ENCODE measurements around the gene RALGDS.
"Not testable (repeated sequence)": the region's sequence is repeated elsewhere in the genome, so short reads cannot be mapped to it uniquely, and the experiment has no call there.

The RALGDS gene

GRCh38 chr9:133090752-133091385 is 30.2 kb downstream of the RALGDS start:
- no peaks in the 10 kb centered on the region for H3K27me3 ChIP-seq (ENCODE audit: control insufficient read depth, insufficient read depth, low read length)
- H3K9ac ChIP-seq (ENCODE audit: low read length), result no peak overlapping the region
- no peaks in the 10 kb centered on the region for H3K36me3 ChIP-seq (ENCODE audit: control insufficient read depth, insufficient read depth, low read length)
- H3K4me1 ChIP-seq (ENCODE audit: control insufficient read depth, insufficient read depth, low read length), result no peaks in the 10 kb centered on the region
- H3K9me3 ChIP-seq (ENCODE audit: control insufficient read depth, low read length), result no peaks in the 10 kb centered on the region
- H3K4me3 ChIP-seq (ENCODE audit: low read length), result no peak overlapping the region

GRCh38 chr9:133090187-133090586 is 30.9 kb downstream of the RALGDS start:
- Histone ChIP-seq H3K4me1 (ENCODE audit: control insufficient read depth, insufficient read depth, low read length) (no peaks in the 10 kb centered on the region), H3K27me3 (ENCODE audit: control insufficient read depth, insufficient read depth, low read length) (no peaks in the 10 kb centered on the region), H3K36me3 (ENCODE audit: control insufficient read depth, insufficient read depth, low read length) (no peaks in the 10 kb centered on the region), H3K9me3 (ENCODE audit: control insufficient read depth, low read length) (no peaks in the 10 kb centered on the region), H3K9ac (ENCODE audit: low read length) (no peak overlapping the region), H3K4me3 (ENCODE audit: low read length) (no peak overlapping the region)

- no peaks in the 10 kb centered on the region for H3K9me3 ChIP-seq (ENCODE audit: control insufficient read depth, low read length)
Measured at GRCh38 chr9:133089271-133089671, 31.8 kb downstream of the RALGDS start.

GRCh38 chr9:133088756-133089155 is 32.3 kb downstream of the RALGDS start:
- Histone ChIP-seq H3K9me3 (ENCODE audit: control insufficient read depth, low read length) (no peaks in the 10 kb centered on the region), H3K27me3 (ENCODE audit: control insufficient read depth, insufficient read depth, low read length) (no peaks in the 10 kb centered on the region), H3K36me3 (ENCODE audit: control insufficient read depth, insufficient read depth, low read length) (no peaks in the 10 kb centered on the region), H3K9ac (ENCODE audit: low read length) (no peak overlapping the region), H3K4me1 (ENCODE audit: control insufficient read depth, insufficient read depth, low read length) (no peaks in the 10 kb centered on the region), H3K4me3 (ENCODE audit: low read length) (no peak overlapping the region)

More at GRCh38 chr9:133089271-133089671, 31.8 kb downstream of the RALGDS start:
- Histone ChIP-seq H3K27me3 (ENCODE audit: control insufficient read depth, insufficient read depth, low read length) (no peaks in the 10 kb centered on the region), H3K4me3 (ENCODE audit: low read length) (no peak overlapping the region), H3K4me1 (ENCODE audit: control insufficient read depth, insufficient read depth, low read length) (no peaks in the 10 kb centered on the region), H3K36me3 (ENCODE audit: control insufficient read depth, insufficient read depth, low read length) (no peaks in the 10 kb centered on the region), H3K9ac (ENCODE audit: low read length) (no peak overlapping the region)

- no peaks in the 10 kb centered on the region for H3K27me3 ChIP-seq (ENCODE audit: control insufficient read depth, insufficient read depth, low read length)
Measured at GRCh38 chr9:133088146-133088750, 32.8 kb downstream of the RALGDS start.

GRCh38 chr9:133087429-133088145 is 33.5 kb downstream of the RALGDS start:
- Histone ChIP-seq H3K4me3 (ENCODE audit: low read length) (no peak overlapping the region), H3K27me3 (ENCODE audit: control insufficient read depth, insufficient read depth, low read length) (no peaks in the 10 kb centered on the region), H3K9ac (ENCODE audit: low read length) (no peak overlapping the region), H3K4me1 (ENCODE audit: control insufficient read depth, insufficient read depth, low read length) (no peaks in the 10 kb centered on the region), H3K36me3 (ENCODE audit: control insufficient read depth, insufficient read depth, low read length) (no peaks in the 10 kb centered on the region), H3K9me3 (ENCODE audit: control insufficient read depth, low read length) (no peaks in the 10 kb centered on the region)

More at GRCh38 chr9:133088146-133088750, 32.8 kb downstream of the RALGDS start:
- H3K36me3 ChIP-seq (ENCODE audit: control insufficient read depth, insufficient read depth, low read length), result no peaks in the 10 kb centered on the region
- H3K9me3 ChIP-seq (ENCODE audit: control insufficient read depth, low read length), result no peaks in the 10 kb centered on the region
- H3K4me1 ChIP-seq (ENCODE audit: control insufficient read depth, insufficient read depth, low read length), result no peaks in the 10 kb centered on the region
- no peak overlapping the region for H3K4me3 ChIP-seq (ENCODE audit: low read length)
- H3K9ac ChIP-seq (ENCODE audit: low read length), result no peak overlapping the region

GRCh38 chr9:133086894-133087293 is 34.1 kb downstream of the RALGDS start:
- Histone ChIP-seq H3K9ac (ENCODE audit: low read length) (no peak overlapping the region), H3K36me3 (ENCODE audit: control insufficient read depth, insufficient read depth, low read length) (no peaks in the 10 kb centered on the region), H3K4me3 (ENCODE audit: low read length) (no peak overlapping the region), H3K27me3 (ENCODE audit: control insufficient read depth, insufficient read depth, low read length) (no peaks in the 10 kb centered on the region), H3K4me1 (ENCODE audit: control insufficient read depth, insufficient read depth, low read length) (no peaks in the 10 kb centered on the region), H3K9me3 (ENCODE audit: control insufficient read depth, low read length) (no peaks in the 10 kb centered on the region)

- H3K4me1 ChIP-seq (ENCODE audit: control insufficient read depth, insufficient read depth, low read length); H3K9me3 ChIP-seq (ENCODE audit: control insufficient read depth, low read length); H3K4me3 ChIP-seq (ENCODE audit: low read length); H3K36me3 ChIP-seq (ENCODE audit: control insufficient read depth, insufficient read depth, low read length); H3K27me3 ChIP-seq (ENCODE audit: control insufficient read depth, insufficient read depth, low read length); H3K9ac ChIP-seq (ENCODE audit: low read length): not testable (repeated sequence)
Measured at GRCh38 chr9:133086212-133086860, 34.7 kb downstream of the RALGDS start.

- not testable (repeated sequence) for H3K9ac ChIP-seq (ENCODE audit: low read length); H3K9me3 ChIP-seq (ENCODE audit: control insufficient read depth, low read length); H3K36me3 ChIP-seq (ENCODE audit: control insufficient read depth, insufficient read depth, low read length); H3K4me1 ChIP-seq (ENCODE audit: control insufficient read depth, insufficient read depth, low read length); H3K4me3 ChIP-seq (ENCODE audit: low read length); H3K27me3 ChIP-seq (ENCODE audit: control insufficient read depth, insufficient read depth, low read length)
Measured at GRCh38 chr9:133083688-133084087, 37.4 kb downstream of the RALGDS start.

GRCh38 chr9:133081957-133082644 is 38.9 kb downstream of the RALGDS start:
- H3K4me1 ChIP-seq (ENCODE audit: control insufficient read depth, insufficient read depth, low read length); H3K4me3 ChIP-seq (ENCODE audit: low read length); H3K9me3 ChIP-seq (ENCODE audit: control insufficient read depth, low read length); H3K27me3 ChIP-seq (ENCODE audit: control insufficient read depth, insufficient read depth, low read length); H3K36me3 ChIP-seq (ENCODE audit: control insufficient read depth, insufficient read depth, low read length); H3K9ac ChIP-seq (ENCODE audit: low read length): not testable (repeated sequence)

GRCh38 chr9:133080786-133081779 is 40.0 kb downstream of the RALGDS start:
- not testable (repeated sequence) for H3K4me1 ChIP-seq (ENCODE audit: control insufficient read depth, insufficient read depth, low read length); H3K27me3 ChIP-seq (ENCODE audit: control insufficient read depth, insufficient read depth, low read length); H3K4me3 ChIP-seq (ENCODE audit: low read length); H3K9me3 ChIP-seq (ENCODE audit: control insufficient read depth, low read length); H3K36me3 ChIP-seq (ENCODE audit: control insufficient read depth, insufficient read depth, low read length); H3K9ac ChIP-seq (ENCODE audit: low read length)
